Gastroesophageal sphincter (tissue), 4 donors: ENCODE data around the gene SLFN12L. TPM values are rescaled to one million over a fixed set of nuclear protein-coding genes. Genes with fewer than 3 reads are reported as not detected.
A peak's percentile ranks its signal among the peaks of the same experiment; 100 is the strongest.

Experiments
- ATAC-seq: fragments of 150-250 bp; one replicate; pipeline ENCODE4 v1.9.1; 2016; ENCODE audit warnings: mild to moderate bottlenecking, moderate library complexity
- H3K27ac ChIP-seq, 4 donors: fragments of 200-600 bp; sonication (generic) in 3 of 4; 1 replicate in 3 of 4; 2 replicates in 1 of 4; pipeline ENCODE4 v1.5.1; 2016 to 2019
- H3K27me3 ChIP-seq: fragments of 200-600 bp; sonication (generic); one replicate; pipeline ENCODE4 v1.5.1; 2019
- H3K36me3 ChIP-seq, 2 donors: fragments of 200-600 bp; sonication (generic); one replicate each; pipeline ENCODE4 v1.5.1; 2019; ENCODE audit warnings: control low read depth in 1 of 2
- H3K4me1 ChIP-seq, 3 donors: fragments of 200-600 bp; sonication (generic); 1 replicate in 2 of 3; 2 replicates in 1 of 3; pipeline ENCODE4 v1.5.1; 2016 to 2019; ENCODE audit warnings: control low read depth in 2 of 3
- H3K4me3 ChIP-seq, 2 donors: fragments of 200-600 bp; sonication (generic); one replicate each; pipeline ENCODE4 v1.5.1; 2019; ENCODE audit warnings: mild to moderate bottlenecking in 1 of 2, moderate library complexity in 1 of 2
- H3K9me3 ChIP-seq, 3 donors: fragments of 200-600 bp; sonication (generic); one replicate each; pipeline ENCODE4 v1.5.1; 2017 to 2019; ENCODE audit warnings: control low read depth in 2 of 3
- EP300 ChIP-seq: sonication (generic); formaldehyde crosslinking; IDR thresholded peaks from one replicate; pipeline ENCODE4 v1.6.1; 2017; ENCODE audit warnings: antibody characterized with exemption, mild to moderate bottlenecking
- POLR2A ChIP-seq, 2 donors: fragments of 450-650 bp; IDR thresholded peaks; one replicate each; pipeline ENCODE4 v1.6.1; 2017; ENCODE audit warnings: antibody characterized with exemption in 2 of 2, mild to moderate bottlenecking in 2 of 2, moderate library complexity in 1 of 2
- POLR2AphosphoS5 ChIP-seq: sonication (generic); formaldehyde crosslinking; IDR thresholded peaks from one replicate; pipeline ENCODE4 v1.6.1; 2017; ENCODE audit warnings: antibody characterized with exemption
- WGBS, 2 donors: methylation state at CpG; one replicate each; pipeline ENCODE4 v1.1.5; 2018; ENCODE audit warnings: low coverage in 1 of 2; 5-methylcytosine and 5-hydroxymethylcytosine counted together
- total RNA-seq, 4 donors: library from RNA; depleted of rRNA; stranded (reverse); fragments of >200 nt; gene quantifications; one replicate each; pipeline ENCODE4 v1.1.0, GENCODE V29; 2016
- TF ChIP-seq, protein P1 (sequence below), 4 experiments: fragments of 200-600 bp in 2 of 4; fragments of 450-650 bp in 2 of 4; sonication (generic) in 1 of 4; IDR thresholded peaks; one replicate each; pipeline ENCODE4 v1.5.1; 2017 to 2019; ENCODE audit warnings: antibody characterized with exemption in 4 of 4, mild to moderate bottlenecking in 2 of 4, moderate library complexity in 2 of 4

The SLFN12L gene
- total RNA-seq, 4 donors from 2014 or later, result 0.17 to 1.9 (median 0.92) TPM

GRCh38 chr17:35453171-35453570 lies 84.3 kb downstream of the SLFN12L start:
- no peaks in the 10 kb centered on the region for H3K36me3 ChIP-seq
- H3K27ac ChIP-seq, result no peak overlapping the region
- TF ChIP-seq, protein P1, sequence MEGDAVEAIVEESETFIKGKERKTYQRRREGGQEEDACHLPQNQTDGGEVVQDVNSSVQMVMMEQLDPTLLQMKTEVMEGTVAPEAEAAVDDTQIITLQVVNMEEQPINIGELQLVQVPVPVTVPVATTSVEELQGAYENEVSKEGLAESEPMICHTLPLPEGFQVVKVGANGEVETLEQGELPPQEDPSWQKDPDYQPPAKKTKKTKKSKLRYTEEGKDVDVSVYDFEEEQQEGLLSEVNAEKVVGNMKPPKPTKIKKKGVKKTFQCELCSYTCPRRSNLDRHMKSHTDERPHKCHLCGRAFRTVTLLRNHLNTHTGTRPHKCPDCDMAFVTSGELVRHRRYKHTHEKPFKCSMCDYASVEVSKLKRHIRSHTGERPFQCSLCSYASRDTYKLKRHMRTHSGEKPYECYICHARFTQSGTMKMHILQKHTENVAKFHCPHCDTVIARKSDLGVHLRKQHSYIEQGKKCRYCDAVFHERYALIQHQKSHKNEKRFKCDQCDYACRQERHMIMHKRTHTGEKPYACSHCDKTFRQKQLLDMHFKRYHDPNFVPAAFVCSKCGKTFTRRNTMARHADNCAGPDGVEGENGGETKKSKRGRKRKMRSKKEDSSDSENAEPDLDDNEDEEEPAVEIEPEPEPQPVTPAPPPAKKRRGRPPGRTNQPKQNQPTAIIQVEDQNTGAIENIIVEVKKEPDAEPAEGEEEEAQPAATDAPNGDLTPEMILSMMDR (IDR thresholded peaks at IDR 0.05), result no peak
- no peak for TF ChIP-seq POLR2AphosphoS5
- TF ChIP-seq EP300, result no peak
- TF ChIP-seq POLR2A (IDR thresholded peaks at IDR 0.05), result no peak
- H3K27me3 ChIP-seq, result peaks cover 45% of the 10 kb centered on the region
- WGBS, 2 donors, result 31% methylated on average over 1 of the region's 1 CpG; no CpG with 5 or more reads in 1 of the 2 donors
- ATAC-seq, result no peak
- H3K4me1 ChIP-seq, result peaks cover 0 to 16% (median 0%) of the 10 kb centered on the region in 3 donors
- H3K9me3 ChIP-seq, result no peaks in the 10 kb centered on the region
- H3K4me3 ChIP-seq, result no peak overlapping the region

DNA sequence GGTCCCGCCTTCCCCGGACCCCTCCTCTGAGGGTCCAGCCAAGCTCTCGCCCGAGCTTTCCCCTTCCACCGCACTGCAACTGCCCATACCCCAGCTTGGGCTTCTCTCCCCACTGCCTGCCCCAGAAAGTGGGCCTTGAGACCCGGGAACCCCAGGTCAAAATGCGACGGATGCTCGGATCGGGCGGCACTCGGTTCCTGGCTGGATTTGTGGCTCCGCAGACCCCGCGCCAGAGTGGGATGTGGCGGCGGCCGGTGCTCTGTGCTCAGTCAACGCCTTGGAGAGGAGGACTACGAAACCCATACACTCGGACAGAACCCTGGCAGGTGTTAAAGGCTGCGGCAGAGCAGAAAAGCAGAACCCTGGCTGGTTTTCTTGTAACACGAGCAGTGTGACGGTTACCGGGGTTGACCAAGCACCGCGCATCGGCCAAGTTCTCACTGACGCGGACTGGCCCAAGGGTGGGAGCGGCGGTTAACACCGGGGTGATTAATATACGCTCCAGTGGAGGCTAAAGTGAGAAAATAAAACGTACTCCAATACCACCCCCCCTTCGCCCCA lies 88.0 kb downstream of the SLFN12L start:
- ATAC-seq, result peak; percentile 24
- no peak for TF ChIP-seq EP300
- TF ChIP-seq, protein P1 (IDR thresholded peaks at IDR 0.05), result no peak
- TF ChIP-seq POLR2AphosphoS5, result no peak
- no peak for TF ChIP-seq POLR2A (IDR thresholded peaks at IDR 0.05)
- Histone ChIP-seq H3K27me3 (peaks cover 47% of the 10 kb centered on the region), H3K27ac (peak overlapping the region in 1 of 4 donors; percentile 74), H3K9me3 (no peaks in the 10 kb centered on the region), H3K4me1 (peaks cover 0 to 26% (median 0%) of the 10 kb centered on the region in 3 donors), H3K36me3 (no peaks in the 10 kb centered on the region), H3K4me3 (peak overlapping the region in 1 of 2 donors; percentile 54)
- 10 to 38% methylated on average over 8 to 18 of the region's 36 CpGs for whole genome bisulfite sequencing, 2 donors

DNA sequence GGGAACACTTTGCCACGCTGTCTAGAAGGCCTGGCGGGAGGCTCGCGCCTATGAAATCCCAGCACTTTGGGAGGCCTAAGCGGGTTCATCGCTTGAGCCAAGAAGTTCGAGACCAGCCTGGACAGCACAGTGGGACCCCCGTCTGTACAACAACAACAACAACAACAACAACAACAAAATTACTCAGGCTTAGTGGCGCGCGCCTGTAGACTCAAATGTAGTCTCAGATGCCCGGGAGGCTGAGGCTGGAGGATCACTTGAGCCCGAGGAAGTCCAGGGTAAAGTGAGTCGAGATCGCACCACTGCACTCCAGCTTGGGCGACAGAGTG lies 88.6 kb downstream of the SLFN12L start:
- Histone ChIP-seq H3K36me3 (no peaks in the 10 kb centered on the region), H3K27me3 (peaks cover 44% of the 10 kb centered on the region), H3K4me3 (peak overlapping the region in 1 of 2 donors; percentile 54), H3K27ac (peak overlapping the region in 2 of 4 donors; percentile 38 to 74), H3K9me3 (no peaks in the 10 kb centered on the region), H3K4me1 (peaks cover 0 to 26% (median 0%) of the 10 kb centered on the region in 3 donors)
- no peak for TF ChIP-seq POLR2AphosphoS5
- no peak for TF ChIP-seq EP300
- no peak for TF ChIP-seq POLR2A (IDR thresholded peaks at IDR 0.05)
- TF ChIP-seq, protein P1 (IDR thresholded peaks at IDR 0.05), result no peak
- WGBS, 2 donors, result 30 to 40% methylated on average over 2 to 12 of the region's 16 CpGs
- ATAC-seq, result no peak

DNA sequence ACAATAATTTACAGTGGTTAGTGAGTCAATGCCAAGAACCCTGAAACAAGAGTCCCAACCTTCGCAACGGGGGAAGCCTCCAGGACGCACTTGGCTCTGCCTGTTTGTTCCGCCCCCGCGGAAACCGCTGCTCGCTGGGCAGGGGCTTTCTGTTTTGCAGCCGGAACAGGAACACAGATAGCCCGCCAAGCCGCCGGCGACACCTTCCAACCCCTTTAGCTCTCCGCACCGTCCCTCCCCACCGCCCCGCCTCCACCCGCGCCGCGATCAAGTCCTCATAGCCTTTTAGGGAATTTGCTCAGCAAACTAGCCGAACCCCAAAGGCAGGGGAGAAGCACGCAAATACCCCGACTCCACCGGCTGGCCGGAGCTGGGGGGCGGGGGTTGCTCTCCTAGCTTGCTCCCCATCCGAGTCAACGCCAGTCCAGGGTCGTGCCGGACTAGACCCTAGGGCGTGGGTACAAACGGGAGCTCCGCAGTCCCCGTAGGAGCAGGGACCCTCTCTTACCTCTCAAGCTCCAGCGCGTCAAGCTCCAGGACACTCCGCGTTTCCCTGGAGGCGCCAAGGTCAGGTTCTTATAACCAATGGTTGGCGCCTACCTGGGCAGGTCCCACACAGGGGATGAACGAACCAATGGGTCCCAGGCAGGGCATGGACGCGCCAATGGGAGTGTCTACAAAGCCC lies 89.1 kb downstream of the SLFN12L start, which contains the start of gene SLFN13:
TSS of gene SLFN13 (minus strand) at position 553 of the 685 bp plus-strand sequence. CDS start 3,086 bp downstream, outside the sequence.
- Histone ChIP-seq H3K27ac (peak within 1 kb of the TSS in 3 of 4 donors; percentile 38 to 74 (median 52)), H3K36me3 (no peaks in the 10 kb centered on the region), H3K9me3 (no peaks in the 10 kb centered on the region), H3K4me3 (peak within 1 kb of the TSS; percentile 18 to 54), H3K27me3 (peaks cover 44% of the 10 kb centered on the region), H3K4me1 (peaks cover 0 to 26% (median 0%) of the 10 kb centered on the region in 3 donors)
- TF ChIP-seq, protein P1 (IDR thresholded peaks at IDR 0.05), result no peak
- no peak for TF ChIP-seq POLR2AphosphoS5
- TF ChIP-seq POLR2A (IDR thresholded peaks at IDR 0.05), result no peak
- TF ChIP-seq EP300, result no peak
- no CpG with 5 or more reads among the region's 44 CpGs for WGBS, 2 donors
- peak; percentile 71 for ATAC-seq
